Upper lobe of left lung (tissue), 6 donors: ENCODE measurements around the gene WTIP. TPM values are rescaled to one million over a fixed set of nuclear protein-coding genes. Genes with fewer than 3 reads are reported as not detected.
"Not testable (repeated sequence)": the region's sequence is repeated elsewhere in the genome, so short reads cannot be mapped to it uniquely, and the experiment has no call there.

Source experiments
- ATAC-seq, 2 donors: fragments of 200-7000 bp; cut with Tn5 transposase; one replicate each; pipeline ENCODE4 v1.9.1; 2022; ENCODE audit warnings: mild to moderate bottlenecking in 2 of 2, moderate library complexity in 2 of 2; ENCODE audit not compliant: low FRiP score in 2 of 2
- DNase-seq, 2 donors: peaks; one replicate each; pipeline ENCODE4 v3.0.0-alpha.2; 2019 to 2020
- H3K27ac ChIP-seq, 4 donors: fragments of 200-600 bp; sonication (generic); one replicate each; pipeline ENCODE4 v1.5.1; 2016 to 2019
- H3K27me3 ChIP-seq, 4 donors: fragments of 200-600 bp; sonication (generic); one replicate each; pipeline ENCODE4 v1.5.1; 2017 to 2019
- H3K36me3 ChIP-seq, 4 donors: fragments of 200-600 bp; sonication (generic); one replicate each; pipeline ENCODE4 v1.5.1; 2016 to 2019
- H3K4me1 ChIP-seq, 4 donors: fragments of 200-600 bp; sonication (generic); one replicate each; pipeline ENCODE4 v1.5.1; 2018 to 2019
- H3K4me3 ChIP-seq, 4 donors: fragments of 200-600 bp; sonication (generic); one replicate each; pipeline ENCODE4 v1.5.1; 2017 to 2019; ENCODE audit warnings: mild to moderate bottlenecking in 2 of 4, moderate library complexity in 1 of 4
- H3K9me3 ChIP-seq, 4 donors: fragments of 200-600 bp; sonication (generic); one replicate each; pipeline ENCODE4 v1.5.1; 2018 to 2019
- EP300 ChIP-seq, 4 donors: sonication (generic); formaldehyde crosslinking; IDR thresholded peaks; one replicate each; pipeline ENCODE4 v1.5.1; 2017; ENCODE audit warnings: antibody characterized with exemption in 4 of 4, control low read depth in 2 of 4
- POLR2A ChIP-seq, 4 donors: fragments of 450-650 bp; IDR thresholded peaks; one replicate each; pipeline ENCODE4 v1.5.1; 2016 to 2017; ENCODE audit warnings: antibody characterized with exemption in 4 of 4, mild to moderate bottlenecking in 2 of 4
- POLR2AphosphoS5 ChIP-seq, 2 donors: sonication (generic); formaldehyde crosslinking; IDR thresholded peaks; one replicate each; pipeline ENCODE4 v1.5.1; 2017; ENCODE audit warnings: antibody characterized with exemption in 2 of 2
- WGBS, 2 donors: methylation state at CpG; one replicate each; pipeline ENCODE4 v1.1.5; 2017 to 2018; 5-methylcytosine and 5-hydroxymethylcytosine counted together
- total RNA-seq, 6 donors: library from RNA; depleted of rRNA in 4 of 6; stranded (reverse); fragments of >200 nt in 4 of 6; gene quantifications; one replicate each; pipeline versions ENCODE4 v1.1.0 to v1.2.1, GENCODE V29; 2016 to 2021
- TF ChIP-seq, protein P1 (sequence below), 6 experiments: fragments of 450-650 bp in 4 of 6; fragments of 200-600 bp in 2 of 6; sonication (generic) in 2 of 6; IDR thresholded peaks; one replicate each; pipeline ENCODE4 v1.5.1; 2016 to 2019; ENCODE audit warnings: antibody characterized with exemption in 6 of 6
- donor health status: DM: no; HTN: no; CAD: no; lungs with moderate emphysema.
- donor health status: DM: no; HTN: yes; CAD: no; lungs with severe emphysema.

The WTIP gene
- total RNA-seq, 6 donors from 2014 or later: 18.7 to 93.3 (median 56.9) TPM

- no peak for TF ChIP-seq POLR2AphosphoS5 (IDR thresholded peaks at IDR 0.05)
- no peak for TF ChIP-seq EP300 (IDR thresholded peaks at IDR 0.05)
- no peak for TF ChIP-seq POLR2A (IDR thresholded peaks at IDR 0.05)
- TF ChIP-seq, protein P1, sequence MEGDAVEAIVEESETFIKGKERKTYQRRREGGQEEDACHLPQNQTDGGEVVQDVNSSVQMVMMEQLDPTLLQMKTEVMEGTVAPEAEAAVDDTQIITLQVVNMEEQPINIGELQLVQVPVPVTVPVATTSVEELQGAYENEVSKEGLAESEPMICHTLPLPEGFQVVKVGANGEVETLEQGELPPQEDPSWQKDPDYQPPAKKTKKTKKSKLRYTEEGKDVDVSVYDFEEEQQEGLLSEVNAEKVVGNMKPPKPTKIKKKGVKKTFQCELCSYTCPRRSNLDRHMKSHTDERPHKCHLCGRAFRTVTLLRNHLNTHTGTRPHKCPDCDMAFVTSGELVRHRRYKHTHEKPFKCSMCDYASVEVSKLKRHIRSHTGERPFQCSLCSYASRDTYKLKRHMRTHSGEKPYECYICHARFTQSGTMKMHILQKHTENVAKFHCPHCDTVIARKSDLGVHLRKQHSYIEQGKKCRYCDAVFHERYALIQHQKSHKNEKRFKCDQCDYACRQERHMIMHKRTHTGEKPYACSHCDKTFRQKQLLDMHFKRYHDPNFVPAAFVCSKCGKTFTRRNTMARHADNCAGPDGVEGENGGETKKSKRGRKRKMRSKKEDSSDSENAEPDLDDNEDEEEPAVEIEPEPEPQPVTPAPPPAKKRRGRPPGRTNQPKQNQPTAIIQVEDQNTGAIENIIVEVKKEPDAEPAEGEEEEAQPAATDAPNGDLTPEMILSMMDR (IDR thresholded peaks at IDR 0.05): no peak
- Histone ChIP-seq H3K4me1 (peaks cover 0 to 17% (median 6%) of the 10 kb centered on the region in 4 donors), H3K27ac (no peak overlapping the region), H3K36me3 (peaks cover 28 to 75% (median 62%) of the 10 kb centered on the region in 4 donors), H3K4me3 (no peak overlapping the region), H3K9me3 (no peaks in the 10 kb centered on the region), H3K27me3 (no peaks in the 10 kb centered on the region)
- WGBS, 2 donors: 96 to 97% methylated on average over 5 of the region's 5 CpGs
- DNase-seq (no peak), ATAC-seq (no peak)
Observed at GRCh38 chr19:34458677-34459076, 22.9 kb upstream of the WTIP start.

DNA sequence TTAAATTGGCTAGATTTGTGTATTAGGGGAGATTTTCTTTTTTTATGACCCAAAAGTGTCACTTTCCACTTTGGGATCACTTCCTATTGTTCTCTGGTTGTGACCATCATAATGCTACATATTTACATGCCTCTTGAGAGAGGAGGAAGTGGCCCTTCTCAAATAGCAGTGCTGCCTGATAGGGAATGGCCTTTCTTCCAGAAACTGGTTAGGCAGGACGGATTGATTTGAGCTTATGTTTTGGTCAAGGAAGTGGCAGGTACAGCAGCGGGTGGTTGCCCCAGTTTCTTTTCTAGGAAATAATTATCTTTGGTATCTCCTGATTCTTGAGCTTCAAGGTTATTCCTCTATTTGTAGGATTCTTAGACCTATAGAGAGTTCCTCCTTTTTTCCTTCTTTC lies 21.9 kb upstream of the WTIP start:
- Histone ChIP-seq H3K4me1 (peaks cover 0 to 17% (median 6%) of the 10 kb centered on the region in 4 donors), H3K27me3 (no peaks in the 10 kb centered on the region), H3K36me3 (peaks cover 30 to 75% (median 65%) of the 10 kb centered on the region in 4 donors), H3K4me3 (no peak overlapping the region), H3K27ac (peak overlapping the region in 1 of 4 donors; percentile 30), H3K9me3 (no peaks in the 10 kb centered on the region)
- ATAC-seq: no peak
- WGBS, 2 donors: 75 to 77% methylated on average over 2 of the region's 2 CpGs
- no peak for TF ChIP-seq POLR2AphosphoS5 (IDR thresholded peaks at IDR 0.05)
- no peak for TF ChIP-seq EP300 (IDR thresholded peaks at IDR 0.05)
- peak in 1 of 2 donors; percentile 37 for DNase-seq

DNA sequence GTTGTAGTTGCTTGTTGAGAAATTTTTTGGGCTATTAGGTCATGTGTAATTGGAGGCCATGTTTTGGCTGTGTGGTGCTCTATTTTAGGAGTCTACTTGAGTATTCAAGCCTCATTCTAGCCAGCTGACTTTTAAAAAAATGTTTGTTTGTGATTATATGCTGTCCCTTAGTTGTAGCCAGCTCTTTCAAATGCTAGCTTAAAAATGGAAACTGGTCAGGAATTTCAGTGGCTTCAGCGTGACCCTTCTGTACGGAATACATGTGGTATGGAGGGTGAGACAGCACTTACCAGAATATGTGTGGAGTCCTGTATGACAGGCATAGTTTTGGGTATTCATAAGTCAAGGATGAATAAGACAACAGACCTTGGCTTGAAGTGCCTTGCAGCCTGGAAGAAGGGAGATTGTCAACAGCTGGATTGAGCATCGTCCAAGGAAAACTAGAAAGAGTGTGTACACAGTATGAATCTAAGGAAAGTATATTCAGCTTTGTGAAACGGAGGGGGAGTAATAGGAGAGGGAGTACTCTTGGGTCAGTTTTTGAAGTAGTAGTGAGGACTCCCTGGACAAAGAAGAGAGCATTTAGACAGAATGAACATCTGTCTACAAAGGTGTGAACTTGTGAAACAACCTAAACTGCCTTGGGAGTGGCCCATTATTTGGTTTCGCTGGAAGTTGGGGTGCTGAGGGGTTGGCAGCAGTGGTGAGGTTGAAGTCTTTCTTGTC lies 20.0 kb upstream of the WTIP start:
- H3K27ac ChIP-seq: peak overlapping the region in 3 of 4 donors; percentile 4 to 54 (median 45)

DNA sequence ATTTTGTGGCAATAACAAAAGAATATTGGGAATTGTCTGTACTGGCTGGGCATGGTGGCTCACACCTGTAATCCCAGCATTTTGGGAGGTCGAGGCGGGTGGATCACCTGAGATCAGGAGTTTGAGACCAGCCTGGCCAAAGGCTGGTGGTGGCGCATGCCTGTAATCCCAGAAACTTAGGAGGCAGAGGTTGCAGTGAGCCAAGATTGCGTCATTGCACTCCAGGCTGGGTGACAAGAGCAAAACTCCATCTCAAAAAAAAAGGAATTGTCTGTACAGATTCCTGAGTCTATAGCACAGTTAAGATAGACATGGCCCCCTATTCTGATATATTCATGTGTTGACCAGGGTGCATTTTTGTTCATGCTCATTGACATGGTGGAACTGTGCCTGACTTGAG lies 16.8 kb upstream of the WTIP start:
- H3K27ac ChIP-seq, H3K4me3 ChIP-seq, H3K4me1 ChIP-seq, H3K27me3 ChIP-seq, ATAC-seq, DNase-seq, H3K9me3 ChIP-seq: not testable (repeated sequence)
- peaks cover 52 to 100% (median 79%) of the 10 kb centered on the region in 4 donors for H3K36me3 ChIP-seq
- 94 to 97% methylated on average over 4 of the region's 4 CpGs for WGBS, 2 donors

More for the DNA sequence above, 20.0 kb upstream of the WTIP start:
- no peak overlapping the region for H3K4me3 ChIP-seq
- peaks cover 34 to 81% (median 73%) of the 10 kb centered on the region in 4 donors for H3K36me3 ChIP-seq
- WGBS, 2 donors: 79 to 86% methylated on average over 5 of the region's 5 CpGs
- H3K27me3 ChIP-seq: no peaks in the 10 kb centered on the region
- no peak for ATAC-seq
- no peaks in the 10 kb centered on the region for H3K9me3 ChIP-seq
- peaks cover 0 to 17% (median 6%) of the 10 kb centered on the region in 4 donors for H3K4me1 ChIP-seq
- TF ChIP-seq POLR2A (IDR thresholded peaks at IDR 0.05): no peak
- no peak for TF ChIP-seq POLR2AphosphoS5 (IDR thresholded peaks at IDR 0.05)
- TF ChIP-seq, protein P1 (IDR thresholded peaks at IDR 0.05): no peak
- no peak for TF ChIP-seq EP300 (IDR thresholded peaks at IDR 0.05)
- DNase-seq: no peak

DNA sequence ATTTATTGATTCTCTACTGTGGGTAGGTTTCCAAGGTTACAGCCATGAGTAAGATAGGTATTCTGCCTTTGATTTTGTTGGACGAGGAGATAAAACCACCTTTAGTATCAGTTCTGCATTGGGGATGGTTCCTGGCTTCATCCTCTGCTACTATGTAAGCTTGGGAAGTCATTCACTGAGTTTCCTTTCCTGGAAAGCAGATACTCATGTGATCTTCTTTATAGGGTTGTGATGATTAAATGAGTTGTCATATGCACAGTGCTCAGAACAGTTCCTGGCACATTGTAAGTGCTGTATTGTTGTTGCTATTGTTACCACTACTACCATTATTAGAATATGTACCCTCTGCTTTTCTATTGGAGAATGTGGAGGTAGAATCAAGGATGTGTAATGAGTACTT lies 13.1 kb upstream of the WTIP start:
- WGBS, 2 donors: 47 to 69% methylated on average over 1 of the region's 1 CpG
- TF ChIP-seq POLR2A (IDR thresholded peaks at IDR 0.05): no peak
- DNase-seq: no peak
- Histone ChIP-seq H3K4me3 (no peak overlapping the region), H3K9me3 (no peaks in the 10 kb centered on the region), H3K27ac (no peak overlapping the region), H3K27me3 (no peaks in the 10 kb centered on the region), H3K36me3 (peaks cover 38 to 96% (median 62%) of the 10 kb centered on the region in 4 donors), H3K4me1 (no peaks in the 10 kb centered on the region)
- ATAC-seq: no peak

DNA sequence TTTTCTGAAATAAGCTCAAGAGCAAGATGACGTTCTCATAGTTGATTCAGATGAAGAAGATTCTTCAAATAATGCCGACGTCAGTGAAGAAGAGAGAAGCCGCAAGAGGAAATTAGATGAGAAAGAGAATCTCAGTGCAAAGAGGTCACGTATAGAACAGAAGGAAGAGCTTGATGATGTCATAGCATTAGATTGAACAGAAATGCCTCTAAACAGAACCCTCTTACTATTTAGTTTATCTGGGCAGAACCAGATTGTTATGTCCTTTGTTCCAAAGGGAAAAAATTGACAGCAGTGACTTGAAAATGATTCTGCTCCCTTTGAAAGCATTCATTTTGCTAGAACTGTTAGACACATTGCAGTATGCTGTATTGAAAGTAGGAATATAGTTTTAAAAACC lies 12.5 kb upstream of the WTIP start:
- not testable (repeated sequence) for H3K4me1 ChIP-seq, H3K27me3 ChIP-seq, H3K9me3 ChIP-seq, ATAC-seq, H3K27ac ChIP-seq, DNase-seq, H3K4me3 ChIP-seq
- peaks cover 33 to 90% (median 57%) of the 10 kb centered on the region in 4 donors for H3K36me3 ChIP-seq
- 86 to 92% methylated on average over 5 of the region's 5 CpGs for WGBS, 2 donors
